NCI-H1105 treated with DMSO at 0.1 percent for 48 hours (cell line): ENCODE results near the gene OPA1.

ENCODE experiments used
- DNase-seq: peaks from one replicate; lab custom pipeline; 2025; lab: John Stamatoyannopoulos, UW

OPA1 gene

GRCh38 chr3:193710286-193711165, 117.5 kb downstream of the OPA1 start:
- no peak for DNase-seq

- DNase-seq: no peak
Observed at GRCh38 chr3:193711166-193711485, 118.1 kb downstream of the OPA1 start.

DNA sequence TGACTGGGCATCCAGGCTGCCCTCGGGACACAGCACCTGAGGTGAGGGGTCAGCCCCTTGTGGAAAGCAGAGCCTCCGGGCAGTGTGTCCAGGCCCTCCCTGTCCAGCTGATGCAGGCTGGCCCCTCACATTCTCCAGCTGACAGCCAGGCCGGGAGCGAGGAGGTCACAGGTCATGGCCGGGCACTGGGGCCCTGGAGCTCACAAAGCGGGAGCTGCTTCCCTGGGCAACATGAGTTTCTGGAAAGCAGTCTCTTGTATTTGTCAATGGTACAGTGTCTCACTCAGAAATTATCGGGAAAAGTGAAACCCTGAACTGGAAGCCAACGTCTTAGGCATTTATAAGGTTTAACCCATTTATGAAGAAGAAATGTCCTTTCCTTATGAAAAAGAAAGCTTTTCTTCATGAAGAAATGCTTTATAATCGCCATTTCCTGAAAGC, 118.5 kb downstream of the OPA1 start:
- DNase-seq: no peak

GRCh38 chr3:193711964-193712598, 119.1 kb downstream of the OPA1 start:
- DNase-seq: no peak

DNA sequence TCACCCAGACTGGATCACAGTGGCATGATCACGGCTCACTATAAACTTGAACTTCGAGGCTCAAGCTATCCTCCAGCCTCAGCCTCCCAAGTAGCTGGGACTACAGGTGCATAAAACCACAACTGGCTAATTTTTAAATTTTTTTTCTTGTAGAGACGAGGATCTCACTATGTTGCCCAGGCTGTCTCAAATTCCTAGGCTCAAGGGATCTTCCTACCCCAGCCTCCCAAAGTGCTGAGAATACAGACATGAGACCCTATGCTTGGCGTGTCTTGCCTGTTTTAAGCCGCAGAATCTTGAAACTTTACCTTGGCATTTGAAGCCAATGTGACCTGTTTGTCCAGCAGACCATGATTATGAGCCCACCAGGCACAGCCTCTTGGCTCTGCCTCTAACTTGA, 119.9 kb downstream of the OPA1 start:
- DNase-seq: no peak

GRCh38 chr3:193714523-193715137, 121.6 kb downstream of the OPA1 start:
- DNase-seq: no peak

- no peak for DNase-seq
Observed at GRCh38 chr3:193716150-193716549, 123.1 kb downstream of the OPA1 start.

DNA sequence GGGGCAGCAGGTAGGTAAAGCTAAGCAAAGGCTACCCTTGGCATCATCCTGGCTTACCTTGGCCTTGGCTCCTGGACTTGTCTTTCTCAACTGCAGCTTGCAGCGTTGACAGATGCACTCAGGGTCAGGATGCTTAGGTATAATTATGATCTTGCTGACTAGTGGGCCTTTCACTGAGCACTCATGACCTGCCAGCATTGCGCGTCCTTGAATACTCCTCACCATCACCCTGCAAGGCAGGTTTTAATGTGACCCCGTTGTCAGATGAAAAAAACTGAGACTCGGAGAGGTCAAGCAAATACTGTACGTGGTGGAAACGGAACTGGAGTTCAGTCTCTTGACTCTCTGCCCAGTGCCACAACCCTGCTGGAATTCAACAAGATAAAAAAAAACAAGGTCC, 126.7 kb downstream of the OPA1 start:
- DNase-seq: no peak

DNA sequence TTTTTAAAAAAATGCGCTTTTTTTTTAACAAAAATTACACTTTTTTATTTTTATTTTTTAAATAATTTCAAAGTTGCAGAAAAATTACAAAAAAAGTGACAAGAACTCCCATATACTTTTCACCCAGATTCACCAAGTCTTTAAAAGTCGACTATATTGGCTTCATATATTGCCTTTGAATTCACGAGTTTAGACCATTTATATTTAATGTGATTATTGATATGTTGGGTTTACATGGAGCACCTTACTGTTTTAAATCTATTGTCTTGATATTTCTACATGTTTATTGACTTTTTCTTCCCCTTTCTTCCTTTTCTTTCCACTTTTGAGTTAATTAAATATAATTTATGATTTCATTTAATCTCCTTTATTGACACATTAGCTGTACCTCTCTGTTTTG, 127.2 kb downstream of the OPA1 start:
- DNase-seq: no peak

GRCh38 chr3:193722566-193722965, 129.6 kb downstream of the OPA1 start:
- DNase-seq: no peak

DNA sequence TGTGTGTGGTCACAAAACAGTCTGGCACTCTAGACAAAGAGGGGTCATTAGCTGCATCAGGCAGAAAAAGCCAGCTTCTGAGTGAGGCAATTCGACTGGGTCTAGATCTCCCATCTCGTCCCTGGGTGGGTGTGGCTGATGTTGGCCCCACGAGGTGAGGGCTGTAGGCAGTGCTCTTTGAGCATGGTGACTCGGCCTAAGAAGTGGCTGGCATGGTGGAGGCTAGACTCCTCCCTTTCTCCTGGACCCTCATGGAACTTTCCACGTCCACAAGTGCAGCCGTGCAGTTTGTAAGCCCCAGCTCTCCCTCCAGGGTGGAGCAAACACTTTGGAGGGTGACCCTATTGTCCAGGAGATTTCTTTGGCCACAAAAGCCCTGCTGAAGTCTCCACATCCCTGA, 134.1 kb downstream of the OPA1 start:
- no peak for DNase-seq

DNA sequence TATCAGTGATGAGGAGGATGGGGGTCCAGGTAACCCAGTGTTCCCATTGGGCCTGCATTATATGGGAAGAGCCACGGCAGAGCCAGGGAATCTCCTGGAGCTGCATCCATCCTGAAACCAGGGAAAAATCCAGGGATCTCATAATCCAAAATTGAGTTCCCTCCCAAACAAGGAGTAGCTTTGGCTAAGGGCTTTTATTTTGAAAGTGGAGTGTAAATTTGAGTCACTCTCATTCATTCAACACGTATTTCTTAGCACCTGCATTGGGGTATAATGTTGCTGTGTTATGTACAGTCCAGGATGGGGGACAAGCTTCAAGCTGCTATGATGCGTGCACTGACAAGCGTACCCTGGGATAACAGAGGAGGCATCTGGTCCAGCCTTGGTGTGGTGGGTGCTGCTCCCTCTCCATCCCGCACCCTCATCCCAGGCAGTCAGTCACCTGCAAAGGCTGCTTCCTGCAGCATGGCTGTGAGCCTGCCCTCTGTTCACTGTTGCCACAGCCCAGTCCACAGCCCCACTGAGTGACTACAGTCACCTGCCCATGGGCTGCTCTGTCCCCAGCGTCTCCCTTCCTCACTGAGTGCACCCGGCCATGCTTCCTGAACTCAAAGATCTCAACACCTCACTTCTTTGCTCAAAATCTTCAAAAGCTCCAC, 135.6 kb downstream of the OPA1 start:
- no peak for DNase-seq

- no peak for DNase-seq
Observed at GRCh38 chr3:193729088-193729465, 136.1 kb downstream of the OPA1 start.

DNA sequence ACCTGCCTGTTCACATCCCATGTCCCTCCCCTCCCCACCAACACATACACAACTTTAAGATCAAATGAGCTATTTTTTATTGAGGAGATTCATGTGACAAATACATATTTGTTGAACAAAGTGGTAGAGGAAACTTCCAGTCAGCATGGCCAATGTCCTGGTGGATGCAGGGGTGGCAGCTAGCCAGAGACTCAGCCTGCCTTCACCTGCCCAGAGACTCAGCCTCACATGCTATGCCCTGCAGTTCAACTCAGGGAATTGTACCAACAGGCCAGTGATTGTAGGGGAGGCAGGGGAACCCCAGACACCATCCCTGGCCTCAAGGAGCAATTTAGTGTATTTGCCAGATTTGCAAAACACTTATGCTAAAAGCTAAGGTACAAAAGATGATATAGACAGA, 136.6 kb downstream of the OPA1 start:
- DNase-seq: no peak

DNA sequence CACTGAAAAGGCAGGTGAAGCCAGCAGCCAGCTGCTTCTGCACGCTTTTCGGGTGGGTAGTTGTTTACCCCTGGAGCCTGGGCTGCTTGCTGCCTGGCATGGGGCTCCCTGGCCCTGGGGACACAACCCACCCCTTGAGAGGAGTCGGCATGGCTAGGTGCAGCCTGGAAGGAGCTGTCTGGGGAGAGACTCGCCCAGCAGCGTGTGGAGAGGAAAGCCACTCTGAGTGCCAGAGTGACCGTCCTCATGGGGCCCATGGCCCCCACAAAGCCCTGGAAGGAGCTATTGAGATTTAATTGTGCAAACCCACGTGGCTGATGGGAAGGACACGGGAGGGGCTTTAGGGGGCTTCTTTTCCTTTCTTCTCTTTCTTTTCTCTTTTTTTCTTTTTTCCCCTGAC, 137.5 kb downstream of the OPA1 start:
- DNase-seq: no peak

DNA sequence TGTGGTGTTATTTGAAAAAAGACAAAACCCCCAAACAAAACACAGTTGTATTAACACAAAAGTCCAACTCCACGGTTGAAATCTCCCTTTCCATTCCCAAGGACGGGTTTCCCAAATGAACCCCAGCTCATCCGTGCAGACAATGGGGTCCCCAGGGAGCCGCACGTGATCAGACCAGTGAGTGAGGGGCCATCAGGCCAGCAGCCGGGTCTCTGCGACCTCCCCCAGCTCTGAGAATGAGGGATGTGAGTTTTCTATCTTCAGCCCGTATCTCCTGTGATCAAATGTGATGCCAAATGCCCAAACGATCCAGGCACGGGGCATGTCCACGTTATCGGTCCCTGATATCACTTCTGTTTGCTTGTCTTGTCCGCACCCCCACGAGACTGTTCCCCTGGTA, 138.0 kb downstream of the OPA1 start:
- no peak for DNase-seq

- DNase-seq: no peak
Observed at GRCh38 chr3:193731656-193732055, 138.6 kb downstream of the OPA1 start.

DNA sequence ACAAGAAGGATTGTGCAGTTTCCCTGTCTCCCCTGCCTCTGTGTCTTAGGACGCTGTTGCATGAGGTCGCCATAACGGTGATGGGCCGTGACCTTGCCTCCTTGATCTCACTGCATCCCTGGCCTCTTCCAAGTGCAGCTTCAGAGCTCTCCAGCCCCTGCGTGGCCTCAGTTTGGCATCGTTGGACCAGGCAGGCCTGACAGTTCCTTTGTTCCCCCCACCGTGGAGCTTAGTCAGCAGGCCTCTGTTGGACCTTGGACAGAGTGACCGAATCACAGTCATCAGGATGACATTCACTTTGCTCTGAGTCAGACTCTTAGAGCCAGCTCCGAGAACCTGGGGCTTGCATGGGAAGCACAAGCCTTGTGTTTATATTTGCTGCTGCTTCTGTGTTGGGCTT, 139.4 kb downstream of the OPA1 start:
- no peak for DNase-seq

- no peak for DNase-seq
Observed at GRCh38 chr3:193732827-193733226, 139.8 kb downstream of the OPA1 start.

DNA sequence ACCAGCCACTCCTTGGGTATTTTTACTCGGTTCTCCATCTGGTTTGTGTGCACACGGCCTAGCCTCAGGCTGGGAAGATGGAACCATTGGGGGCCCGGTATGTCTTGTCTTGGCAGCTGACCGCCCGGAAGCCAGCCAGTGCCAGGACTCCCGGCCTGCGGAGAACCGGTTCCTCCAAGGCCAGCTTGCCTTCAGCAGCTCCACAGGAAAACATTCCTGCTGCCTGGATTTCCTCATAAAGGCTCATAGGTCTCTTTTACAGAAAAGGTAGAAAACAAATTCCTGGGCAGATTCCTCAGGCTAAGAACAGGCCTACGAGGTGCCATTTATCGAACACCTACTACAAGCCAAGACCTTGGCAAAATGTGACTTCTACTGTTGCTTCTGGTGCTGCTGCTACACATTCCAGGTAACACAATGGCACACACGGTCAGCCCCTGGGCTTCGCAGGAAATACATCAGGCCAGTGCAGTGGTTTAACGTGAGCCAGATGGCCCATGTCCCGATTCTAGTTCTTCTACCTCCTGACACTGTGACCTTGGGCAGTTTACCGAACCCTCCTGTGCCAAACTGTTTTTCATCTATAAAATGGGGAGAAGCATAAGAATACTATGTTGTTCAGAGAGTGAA, 141.8 kb downstream of the OPA1 start:
- DNase-seq: no peak

GRCh38 chr3:193735850-193736249, 142.8 kb downstream of the OPA1 start:
- DNase-seq: no peak

DNA sequence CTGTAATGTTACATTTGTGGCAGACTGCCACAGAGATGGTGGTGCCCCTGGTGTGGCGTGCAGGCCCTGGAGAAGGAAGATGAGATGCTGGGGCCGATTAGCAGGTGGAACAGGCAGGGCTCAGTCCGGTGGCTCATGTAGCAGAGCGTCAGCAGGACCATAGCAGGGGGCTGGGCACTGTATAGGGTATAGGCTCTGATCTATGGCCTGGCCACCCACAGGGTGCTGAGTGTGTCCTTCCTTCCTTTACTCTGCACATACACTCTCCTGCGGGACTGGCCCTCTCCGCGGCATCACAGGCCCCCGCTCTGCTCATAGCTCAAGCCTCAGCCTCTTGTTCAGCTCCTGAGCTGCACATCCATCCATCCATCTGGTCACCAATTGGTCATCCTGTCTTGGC, 143.6 kb downstream of the OPA1 start:
- no peak for DNase-seq
